GM19395 (cell line): ENCODE results near the gene FETUB.

Experiments
- ATAC-seq: cut with Tn5 transposase; IDR thresholded peaks from one replicate; pipeline ENCODE4 v1.9.1; 2021; ENCODE audit warnings: mild to moderate bottlenecking, moderate library complexity; ENCODE audit not compliant: unreplicated experiment

Gene FETUB, protein sequence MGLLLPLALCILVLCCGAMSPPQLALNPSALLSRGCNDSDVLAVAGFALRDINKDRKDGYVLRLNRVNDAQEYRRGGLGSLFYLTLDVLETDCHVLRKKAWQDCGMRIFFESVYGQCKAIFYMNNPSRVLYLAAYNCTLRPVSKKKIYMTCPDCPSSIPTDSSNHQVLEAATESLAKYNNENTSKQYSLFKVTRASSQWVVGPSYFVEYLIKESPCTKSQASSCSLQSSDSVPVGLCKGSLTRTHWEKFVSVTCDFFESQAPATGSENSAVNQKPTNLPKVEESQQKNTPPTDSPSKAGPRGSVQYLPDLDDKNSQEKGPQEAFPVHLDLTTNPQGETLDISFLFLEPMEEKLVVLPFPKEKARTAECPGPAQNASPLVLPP

DNA sequence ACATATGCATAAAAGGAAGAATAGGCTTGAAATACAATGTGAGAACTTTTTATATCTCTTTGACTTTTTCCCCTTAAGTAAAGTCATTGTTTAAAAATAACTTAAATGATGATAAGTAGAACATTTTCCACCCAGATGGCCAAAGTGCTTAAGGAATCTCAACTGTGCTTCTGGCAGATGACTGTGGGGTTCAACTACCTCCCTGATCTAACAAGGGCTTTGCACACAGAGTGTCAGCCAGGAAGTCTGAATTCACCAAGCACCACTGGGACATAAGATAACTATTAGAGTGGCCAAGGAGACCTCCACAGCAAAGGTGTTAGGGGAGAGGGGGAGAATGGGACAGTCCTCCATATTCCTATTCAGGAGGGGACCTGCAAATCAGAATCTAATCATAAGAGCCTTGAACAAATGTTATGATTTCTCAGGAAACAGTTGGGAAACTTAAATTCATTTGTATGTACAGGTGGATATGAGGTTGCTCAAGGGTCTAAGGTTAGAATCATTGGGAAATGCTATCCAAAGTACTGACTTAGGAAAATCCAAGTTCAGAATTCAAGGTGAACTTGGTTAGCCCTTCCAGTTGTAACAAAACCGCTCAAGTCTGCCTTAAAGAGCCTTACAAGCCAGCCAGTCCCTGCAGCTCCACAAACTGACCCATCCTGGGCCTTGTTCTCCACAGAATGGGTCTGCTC is at the start of gene FETUB:
Gene FETUB, plus strand, starts transcription at position 622 of the 695 bp plus-strand sequence. Its CDS starts 62 bp downstream, at position 684.
- ATAC-seq = no peak

DNA sequence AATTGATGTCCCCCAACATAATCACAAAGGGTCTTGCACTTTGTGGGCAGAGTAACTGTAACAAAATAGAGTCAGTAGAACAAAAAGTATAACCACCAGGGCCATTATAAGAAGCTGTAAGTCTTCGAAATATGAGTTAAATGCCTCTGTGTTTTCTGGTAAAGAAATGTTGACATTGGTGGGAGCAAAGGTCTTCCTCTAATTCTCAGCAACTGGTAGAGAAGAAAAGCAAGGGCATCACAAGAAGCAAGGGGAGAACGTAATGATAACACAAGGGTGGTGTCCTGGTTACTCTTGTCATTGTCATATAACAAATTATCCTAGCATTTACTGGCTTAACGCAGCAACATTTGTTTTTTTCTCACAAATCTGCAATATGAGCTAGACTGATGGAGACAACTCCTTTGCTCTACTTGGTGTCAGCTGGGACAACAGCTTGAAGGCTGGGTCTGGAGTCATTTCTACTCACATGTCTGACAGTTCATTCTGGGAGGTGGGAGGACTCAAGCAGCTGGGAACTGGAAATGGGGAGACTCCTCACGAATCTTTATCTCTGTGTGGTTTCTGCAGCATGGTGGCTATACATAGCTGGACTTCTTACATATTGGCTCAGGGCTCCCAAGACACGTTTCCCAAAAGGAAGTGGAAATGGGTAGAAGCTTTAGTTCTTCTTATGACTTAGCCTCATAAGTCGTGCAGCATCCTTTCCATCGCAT is 49.5 kb upstream of the FETUB start:
- no peak for ATAC-seq

DNA sequence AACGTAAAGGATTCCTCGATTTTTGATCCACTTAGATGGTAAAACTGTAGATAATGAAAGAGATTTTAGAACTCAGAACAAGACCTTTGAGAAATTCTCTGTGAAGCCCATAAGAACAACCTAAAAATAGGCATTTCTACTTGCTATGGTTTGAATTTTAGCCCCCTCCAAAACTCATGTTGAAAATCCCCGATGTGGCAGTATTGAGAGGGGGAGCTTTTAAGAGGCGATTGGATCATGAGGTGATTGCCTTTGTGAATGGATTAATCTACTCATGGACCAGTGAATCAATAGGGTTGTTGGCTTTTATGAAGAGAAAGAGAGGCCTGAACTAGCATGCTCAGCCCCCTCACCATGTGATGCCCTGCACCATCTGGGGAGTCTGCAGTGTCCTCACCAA is 47.5 kb upstream of the FETUB start:
- ATAC-seq = no peak

DNA sequence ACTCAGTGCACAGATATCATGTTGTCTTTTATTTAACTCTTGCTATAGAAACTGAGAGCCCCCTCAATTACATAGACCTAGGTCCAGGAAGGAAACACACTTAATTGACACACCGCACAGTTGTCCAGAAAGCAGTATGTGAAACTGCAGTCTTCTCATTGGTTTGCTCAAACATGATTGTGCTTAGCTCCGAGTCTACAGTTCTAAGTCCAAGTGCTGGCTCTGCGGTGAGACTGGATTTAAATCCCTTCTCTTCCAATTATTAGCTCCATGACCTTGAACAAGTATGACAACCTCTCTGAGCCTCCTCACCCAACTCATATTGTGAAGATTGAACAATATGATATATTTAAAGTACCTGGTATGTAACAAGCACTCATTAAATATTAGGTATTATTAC is 46.3 kb upstream of the FETUB start:
- no peak for ATAC-seq

DNA sequence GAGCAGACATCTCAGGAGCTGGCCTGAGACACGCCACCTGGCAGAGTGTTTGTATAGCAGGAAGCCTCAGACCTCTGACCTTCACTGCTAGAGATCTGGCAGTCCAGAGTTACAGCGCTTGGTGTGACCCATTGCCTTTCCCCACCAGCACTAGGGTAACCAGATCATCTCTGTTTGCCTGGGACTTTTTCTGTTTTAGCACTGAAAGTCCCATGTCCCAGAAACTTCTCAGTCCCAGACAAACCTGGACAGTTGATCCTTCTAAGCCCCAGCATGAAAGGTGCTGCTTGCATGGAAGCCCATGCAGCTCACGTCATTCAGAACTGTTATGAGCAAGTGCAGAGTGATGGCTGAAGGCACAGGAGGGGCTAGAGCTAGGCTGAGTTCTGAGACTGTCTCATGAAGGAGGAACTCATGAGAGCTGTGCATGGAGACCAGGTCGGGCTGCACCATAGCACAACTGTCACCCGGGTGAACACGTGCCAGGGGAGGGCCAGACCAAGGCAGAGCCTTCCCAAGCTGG is 45.5 kb upstream of the FETUB start:
- ATAC-seq = no peak

DNA sequence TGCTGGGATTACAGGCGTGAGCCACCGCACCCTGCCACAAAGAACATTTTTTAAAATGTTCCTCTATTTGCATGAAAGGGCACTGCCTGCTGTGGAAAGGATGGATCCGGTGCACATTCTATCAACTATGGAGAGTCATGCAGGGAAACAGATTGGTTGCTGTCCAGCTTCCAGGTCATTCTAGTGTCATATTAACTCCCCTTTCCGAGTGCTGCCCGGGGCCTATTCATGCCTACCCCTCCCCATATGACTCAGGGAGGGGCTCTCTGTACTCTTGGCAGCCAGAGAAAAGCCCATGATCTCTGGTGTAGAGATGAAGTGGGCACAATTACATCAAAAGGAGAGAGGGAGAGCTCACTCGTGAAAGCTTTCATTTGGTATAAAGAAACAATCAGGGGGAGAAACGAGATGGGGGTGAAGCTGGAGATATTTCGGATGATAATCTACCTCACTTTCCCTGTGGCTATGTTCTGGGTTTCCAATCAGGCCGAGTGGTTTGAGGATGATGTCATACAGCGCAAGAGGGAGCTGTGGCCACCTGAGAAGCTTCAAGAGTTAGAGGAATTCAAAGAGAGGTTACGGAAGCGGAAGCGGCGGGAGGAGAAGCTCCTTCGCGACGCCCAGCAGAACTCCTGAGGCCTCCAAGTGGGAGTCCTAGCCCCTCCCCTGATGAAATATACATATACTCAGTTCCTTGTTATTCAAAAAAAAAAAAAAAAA is 43.5 kb upstream of the FETUB start:
- no peak for ATAC-seq

DNA sequence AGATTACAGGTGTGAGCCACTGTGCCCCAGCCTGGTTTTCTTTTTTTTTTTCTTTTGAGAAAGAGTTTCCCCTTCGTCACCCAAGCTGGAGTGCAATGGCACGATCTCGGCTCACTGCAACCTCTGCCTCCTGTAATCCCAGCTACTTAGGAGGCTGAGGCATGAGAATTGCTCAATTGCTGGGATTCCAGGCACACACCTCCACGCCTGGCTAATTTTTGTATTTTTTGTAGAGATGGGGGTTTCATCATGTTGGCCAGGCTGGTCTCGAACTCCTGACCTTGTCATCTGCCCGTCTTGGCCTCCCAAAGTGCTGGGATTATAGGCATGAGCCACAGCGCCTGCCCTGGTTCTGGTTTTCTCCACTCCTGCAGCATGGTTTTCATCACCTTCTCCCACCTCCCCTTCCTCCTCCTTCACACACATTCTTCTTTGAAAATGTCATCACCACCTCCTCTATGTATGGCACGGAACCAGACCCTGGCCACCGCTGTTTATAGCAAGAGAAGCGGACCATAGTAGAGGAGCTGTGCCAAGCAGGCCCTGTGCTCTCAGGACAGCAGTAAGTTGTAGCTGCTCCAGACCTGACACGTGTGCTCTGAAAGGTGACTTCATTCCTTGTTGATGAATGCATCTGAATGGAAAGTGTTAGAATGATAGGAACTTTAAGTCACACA is 42.0 kb upstream of the FETUB start:
- no peak for ATAC-seq

DNA sequence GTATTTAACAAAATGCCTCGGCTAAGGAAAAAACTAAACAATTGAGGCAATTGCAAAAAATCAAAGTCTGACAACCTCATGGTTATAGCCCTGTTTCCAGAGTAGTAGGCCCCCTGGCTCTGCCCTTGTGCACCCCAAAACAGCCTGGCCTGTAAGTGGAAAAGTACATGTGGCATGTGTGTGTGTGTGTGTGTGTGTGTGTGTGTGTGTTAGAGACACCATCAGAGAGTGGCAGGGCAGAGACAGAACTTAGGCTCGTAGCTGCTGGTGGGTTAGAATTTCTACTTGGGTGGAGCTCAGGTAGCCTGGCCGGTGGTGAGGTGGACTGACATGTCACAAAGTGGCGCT is 41.4 kb upstream of the FETUB start:
- ATAC-seq = no peak

DNA sequence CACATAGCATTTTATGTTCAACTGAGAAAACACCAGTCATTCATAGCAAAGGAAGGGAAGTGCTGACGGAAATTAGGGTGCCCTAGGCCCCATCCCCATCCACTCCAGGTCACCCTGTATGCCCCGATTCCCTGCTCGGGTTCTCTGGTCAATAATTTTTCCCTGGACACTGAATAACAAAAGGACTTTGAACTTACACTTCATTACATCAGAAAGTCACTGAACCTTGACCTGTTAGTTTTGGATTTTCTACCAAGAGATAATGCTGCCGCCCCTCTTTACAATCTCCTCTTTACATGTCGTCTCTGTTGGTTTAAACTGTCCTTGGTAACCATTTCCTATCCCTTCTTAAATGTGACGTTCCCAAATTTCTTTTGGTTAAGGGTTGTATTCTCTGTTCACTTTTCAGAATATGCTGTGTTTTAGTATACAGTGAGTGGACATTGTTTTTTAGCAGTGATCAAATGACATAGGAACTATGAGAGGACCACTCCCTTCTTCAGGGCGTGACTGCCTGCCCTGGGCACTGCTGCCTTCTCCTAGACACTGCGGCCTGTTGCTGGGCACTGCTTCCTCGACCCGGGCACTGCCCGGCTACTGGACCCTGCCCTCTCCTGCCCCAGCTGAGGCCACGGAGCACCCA is 40.9 kb upstream of the FETUB start:
- no peak for ATAC-seq

DNA sequence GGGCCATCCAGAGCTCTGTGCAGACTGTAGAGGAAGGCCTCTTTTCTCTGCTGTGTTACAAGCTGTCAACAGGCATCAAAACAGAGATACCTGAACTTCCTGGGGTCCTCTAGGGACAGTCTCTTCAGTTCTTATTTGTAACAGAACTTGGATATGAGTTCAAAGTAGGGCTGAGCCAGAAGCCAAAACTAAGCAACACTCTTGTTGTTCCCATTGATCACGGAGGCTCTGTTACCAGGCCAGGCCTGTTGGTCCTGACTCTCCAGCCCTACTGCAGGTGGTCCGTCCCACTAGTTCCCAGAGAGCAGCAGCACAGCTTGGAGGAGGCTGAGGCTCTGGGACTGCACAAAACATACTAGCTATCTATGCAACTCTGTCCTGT is 40.4 kb upstream of the FETUB start:
- no peak for ATAC-seq

DNA sequence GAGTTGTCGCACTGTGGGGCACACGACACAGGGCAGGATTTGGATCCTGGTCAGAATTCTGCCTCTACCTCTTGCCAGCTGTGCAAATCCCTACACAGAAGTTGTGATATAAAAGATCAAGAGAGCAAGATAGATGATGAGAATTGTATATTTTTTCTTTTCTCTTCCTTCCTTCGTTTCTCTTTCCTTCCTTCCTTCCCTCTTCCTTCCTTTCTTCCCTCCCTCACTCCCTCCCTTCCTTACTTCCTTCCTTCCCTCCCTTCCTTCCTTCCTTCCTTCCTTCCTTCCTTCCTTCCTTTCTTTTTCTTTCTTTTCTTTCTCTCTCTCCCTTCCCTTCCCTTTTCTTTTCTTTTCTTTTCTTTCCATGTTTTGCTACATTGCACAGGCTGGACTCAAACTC is 39.3 kb upstream of the FETUB start:
- ATAC-seq = no peak

DNA sequence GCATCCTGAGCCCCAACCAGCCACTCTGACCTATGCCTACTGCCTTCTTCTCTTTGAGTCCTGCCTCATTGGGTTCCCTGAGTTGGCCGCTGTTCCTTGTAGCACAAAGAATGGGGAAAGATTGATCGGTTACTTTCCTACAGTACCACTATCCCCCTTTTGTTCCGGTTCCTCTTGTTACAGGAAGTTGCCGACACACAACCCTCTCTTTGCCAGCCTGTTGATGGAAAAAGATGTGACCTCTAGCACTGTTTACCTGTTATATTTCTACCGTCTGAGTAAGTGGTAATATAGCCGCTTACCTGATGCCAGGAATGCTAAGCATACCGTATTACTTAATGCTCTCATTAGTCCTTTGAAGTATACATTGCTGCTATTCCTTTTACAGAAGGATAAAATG is 37.0 kb upstream of the FETUB start:
- no peak for ATAC-seq

DNA sequence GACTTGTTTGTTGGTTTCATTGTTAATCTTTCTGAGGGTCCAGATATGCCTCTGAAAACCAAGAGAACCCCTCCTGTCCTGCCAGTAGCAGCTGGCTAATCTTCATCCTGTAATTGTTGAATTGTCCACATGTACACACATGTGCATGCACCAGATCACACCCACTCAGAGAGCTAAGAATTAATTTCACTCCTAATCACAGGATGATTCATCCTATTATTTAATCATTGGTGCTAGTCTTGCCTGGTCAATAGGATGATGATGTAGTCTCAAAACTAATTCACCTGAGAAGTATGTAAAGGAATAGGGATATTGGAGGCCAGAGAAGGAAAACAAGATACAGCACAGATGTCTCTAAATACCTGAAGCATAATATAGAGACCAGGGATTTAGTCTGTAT is 35.1 kb upstream of the FETUB start:
- no peak for ATAC-seq

DNA sequence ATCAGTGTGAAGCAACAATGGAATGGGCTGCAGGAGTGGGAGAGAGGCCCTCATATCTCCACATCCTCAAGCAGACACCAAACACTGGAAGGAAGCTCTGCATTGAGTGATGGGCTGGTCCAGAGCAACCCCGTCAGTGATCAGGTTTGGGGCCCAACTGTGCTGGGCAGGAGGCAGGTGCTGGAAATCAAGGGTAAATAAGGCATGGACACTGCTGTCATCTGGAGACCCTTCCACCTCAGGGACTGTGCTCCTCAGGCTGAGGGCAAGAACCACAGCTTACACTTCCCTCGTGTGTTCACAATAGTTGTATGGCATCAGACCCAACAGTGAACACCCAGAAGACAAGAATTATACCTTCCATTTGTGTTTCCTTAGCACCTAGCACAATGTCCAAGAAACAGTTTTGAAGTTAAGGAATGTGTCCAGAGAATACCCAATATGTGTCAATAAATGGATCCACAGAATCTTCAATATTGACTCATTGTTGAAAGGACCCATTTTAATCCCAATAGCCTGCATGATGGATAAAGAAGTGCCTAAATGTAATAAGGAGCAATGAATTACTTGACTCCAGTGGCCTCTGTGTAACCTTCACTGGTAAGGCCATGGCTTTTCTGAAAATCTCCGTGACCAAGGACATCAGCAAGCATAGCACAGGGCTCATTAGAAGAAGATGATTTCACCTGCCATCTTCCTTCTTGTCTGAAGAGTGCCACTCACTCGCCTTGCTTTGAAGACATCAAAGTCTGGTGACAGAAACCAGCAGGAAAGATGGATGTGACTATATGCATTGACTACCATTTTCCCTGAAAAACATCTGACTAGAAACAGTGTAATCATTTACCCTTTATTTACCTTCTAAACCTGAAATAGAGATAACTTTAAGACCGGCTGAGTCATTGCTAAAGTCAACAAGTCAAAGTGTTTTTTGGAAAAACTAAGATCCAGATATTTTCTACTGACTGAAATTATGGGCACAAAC is 34.3 kb upstream of the FETUB start:
- no peak for ATAC-seq

DNA sequence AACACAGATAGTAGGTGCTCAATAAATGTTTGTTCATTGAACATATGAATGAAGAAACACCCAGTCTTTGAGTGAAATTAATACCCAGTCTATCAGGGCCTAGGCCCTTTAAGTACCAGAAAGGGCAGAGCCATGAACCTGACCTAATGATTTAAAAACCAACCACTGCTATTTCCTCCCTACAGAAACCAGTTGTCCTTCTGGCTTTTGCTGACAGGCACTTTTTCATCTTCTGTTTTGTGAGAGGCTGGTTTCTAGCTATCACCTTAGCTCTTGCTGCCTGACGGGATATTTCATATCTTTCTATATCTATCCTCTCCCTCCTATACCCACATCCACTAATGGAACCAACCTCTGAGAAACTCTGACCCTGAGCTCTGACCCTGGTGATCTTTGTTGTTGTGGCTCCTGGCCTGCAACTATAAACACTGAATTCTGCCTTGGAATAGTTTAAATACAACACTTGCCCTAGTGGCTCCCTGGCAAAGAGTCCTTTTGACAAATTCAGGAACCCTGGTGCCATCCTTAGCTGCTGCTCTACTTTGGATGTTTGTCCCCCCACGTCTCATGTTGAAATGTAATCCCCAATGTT is 31.5 kb upstream of the FETUB start:
- no peak for ATAC-seq

DNA sequence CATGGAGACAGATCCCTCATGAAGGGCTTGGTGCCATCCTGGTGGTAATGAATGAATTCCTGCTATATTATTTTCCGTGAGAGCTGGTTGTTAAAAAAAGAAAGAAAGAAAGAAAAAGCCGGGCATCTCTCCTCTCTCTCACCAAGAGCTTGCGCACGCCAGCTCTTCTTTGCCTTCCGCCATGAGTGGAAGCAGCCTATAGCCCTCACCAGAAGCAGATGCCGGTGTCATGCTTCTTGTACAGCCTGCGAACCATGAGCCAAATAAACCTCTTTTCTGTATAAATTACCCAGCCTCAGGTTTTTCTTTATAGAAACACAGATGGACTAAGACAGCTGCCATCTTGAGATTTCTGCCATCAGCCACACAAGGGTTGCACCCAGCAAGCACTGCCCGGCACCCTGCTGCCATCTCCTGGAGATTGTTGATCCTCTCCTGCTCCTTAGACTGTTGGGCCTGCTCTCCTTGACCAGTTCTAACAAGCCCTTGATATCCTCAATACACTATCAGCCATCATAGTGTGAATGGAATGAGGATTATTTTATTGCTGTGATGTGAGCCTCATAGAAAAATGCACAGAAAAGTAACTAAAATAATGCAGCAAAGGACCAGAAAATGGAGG is 30.8 kb upstream of the FETUB start:
- no peak for ATAC-seq

DNA sequence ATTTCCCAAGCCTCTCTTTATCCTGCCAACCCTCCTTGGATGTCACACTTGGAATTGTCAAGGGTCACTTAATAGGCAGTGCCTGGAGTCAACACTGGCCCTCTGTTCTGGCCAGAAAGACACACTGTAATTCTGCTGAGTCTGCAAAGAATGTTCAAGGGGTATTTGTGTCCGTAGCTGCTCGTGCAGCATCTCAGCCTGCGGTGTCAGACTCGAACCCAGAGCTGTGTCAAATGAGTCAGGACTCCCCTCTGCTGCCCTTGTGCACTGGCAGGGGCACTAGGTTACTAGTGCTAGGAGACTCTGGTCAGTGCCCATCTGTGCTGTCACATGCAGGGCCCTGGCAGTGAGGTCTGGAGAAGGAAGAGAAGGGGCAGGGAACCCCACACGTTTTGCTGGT is 28.1 kb upstream of the FETUB start:
- ATAC-seq = no peak
